Astrocyte of the spinal cord (primary cell): ENCODE measurements around the gene DENND2A.

Experiments used
- DNase-seq: peaks from one replicate; pipeline ENCODE4 v3.0.0; 2011; ENCODE audit warnings: low read depth, low spot score
- H3K4me3 ChIP-seq: 2 replicates; pipeline ENCODE4 v1.5.1; 2011; ENCODE audit warnings: low read depth, mild to moderate bottlenecking, low read length, moderate library complexity
- in situ Hi-C: cut with HindIII; loops from 2 replicates; pipeline ENCODE4 v1.10.0; 2017; ENCODE audit warnings: low sequenced_read_pairs
- TF ChIP-seq, protein P1 (sequence below): IDR thresholded peaks from 2 replicates; pipeline ENCODE4 v1.5.1; 2012; ENCODE audit warnings: low read depth, mild to moderate bottlenecking, low read length, inconsistent platforms

Gene DENND2A

DNA sequence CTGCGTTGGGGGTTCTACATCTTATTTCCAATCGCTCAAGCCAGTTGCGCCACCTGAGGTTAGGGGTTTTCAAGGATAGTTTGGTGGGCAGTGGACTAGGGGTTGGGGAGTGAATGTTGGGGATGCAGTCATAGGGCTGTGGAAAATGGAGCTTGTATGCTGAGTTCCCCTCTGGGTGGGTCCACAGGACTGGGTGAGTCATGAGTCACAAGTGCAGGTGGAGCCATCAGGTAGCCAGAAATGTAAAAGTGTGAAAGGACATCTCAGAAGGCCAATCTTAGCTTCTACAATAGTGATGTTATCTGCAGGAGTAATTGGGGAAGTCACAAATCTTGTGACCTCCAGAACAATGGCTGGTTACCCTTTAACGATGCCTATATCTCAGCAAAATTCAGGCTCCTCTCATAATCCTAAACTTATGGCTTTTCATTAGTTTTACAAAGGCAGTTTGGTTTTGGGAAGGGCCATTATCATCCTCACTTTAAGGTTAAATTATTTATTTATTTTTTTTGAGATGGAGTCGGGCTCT is 143.3 kb downstream of the DENND2A start:
- no peak for DNase-seq
- H3K4me3 ChIP-seq: no peak overlapping the region
- TF ChIP-seq, protein P1, sequence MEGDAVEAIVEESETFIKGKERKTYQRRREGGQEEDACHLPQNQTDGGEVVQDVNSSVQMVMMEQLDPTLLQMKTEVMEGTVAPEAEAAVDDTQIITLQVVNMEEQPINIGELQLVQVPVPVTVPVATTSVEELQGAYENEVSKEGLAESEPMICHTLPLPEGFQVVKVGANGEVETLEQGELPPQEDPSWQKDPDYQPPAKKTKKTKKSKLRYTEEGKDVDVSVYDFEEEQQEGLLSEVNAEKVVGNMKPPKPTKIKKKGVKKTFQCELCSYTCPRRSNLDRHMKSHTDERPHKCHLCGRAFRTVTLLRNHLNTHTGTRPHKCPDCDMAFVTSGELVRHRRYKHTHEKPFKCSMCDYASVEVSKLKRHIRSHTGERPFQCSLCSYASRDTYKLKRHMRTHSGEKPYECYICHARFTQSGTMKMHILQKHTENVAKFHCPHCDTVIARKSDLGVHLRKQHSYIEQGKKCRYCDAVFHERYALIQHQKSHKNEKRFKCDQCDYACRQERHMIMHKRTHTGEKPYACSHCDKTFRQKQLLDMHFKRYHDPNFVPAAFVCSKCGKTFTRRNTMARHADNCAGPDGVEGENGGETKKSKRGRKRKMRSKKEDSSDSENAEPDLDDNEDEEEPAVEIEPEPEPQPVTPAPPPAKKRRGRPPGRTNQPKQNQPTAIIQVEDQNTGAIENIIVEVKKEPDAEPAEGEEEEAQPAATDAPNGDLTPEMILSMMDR: no peak
- in situ Hi-C loops: no loop called here

DNA sequence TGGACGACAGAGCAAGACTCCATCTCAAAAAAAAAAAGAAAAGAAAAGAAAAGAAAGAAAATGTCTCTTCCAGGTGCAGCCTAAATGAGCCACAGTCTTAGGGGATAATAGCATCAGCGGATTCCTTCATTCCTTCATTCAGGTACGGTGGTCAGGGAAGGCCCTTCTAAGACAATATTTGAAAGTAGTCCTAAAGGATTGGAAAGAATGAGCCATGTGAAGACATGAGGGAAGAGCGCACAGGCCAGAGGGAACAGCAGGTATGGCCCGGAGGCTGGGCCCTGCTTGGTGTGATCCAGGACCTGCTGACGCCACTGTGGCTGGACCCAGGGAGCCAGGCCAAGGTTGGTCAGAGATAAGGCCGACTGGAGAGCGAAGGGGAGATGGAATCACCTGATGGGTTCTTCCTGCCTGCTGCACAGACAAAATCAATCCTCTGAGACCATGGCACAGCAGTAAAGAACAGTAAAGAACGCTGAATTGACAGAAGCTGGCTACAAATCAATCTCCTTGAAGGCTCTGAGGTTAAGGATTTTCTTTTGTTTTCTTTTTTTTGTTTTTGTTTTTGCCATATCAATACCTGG is 145.0 kb downstream of the DENND2A start:
- H3K4me3 ChIP-seq: no peak overlapping the region
- TF ChIP-seq, protein P1: no peak
- in situ Hi-C loops: no loop called here
- no peak for DNase-seq

DNA sequence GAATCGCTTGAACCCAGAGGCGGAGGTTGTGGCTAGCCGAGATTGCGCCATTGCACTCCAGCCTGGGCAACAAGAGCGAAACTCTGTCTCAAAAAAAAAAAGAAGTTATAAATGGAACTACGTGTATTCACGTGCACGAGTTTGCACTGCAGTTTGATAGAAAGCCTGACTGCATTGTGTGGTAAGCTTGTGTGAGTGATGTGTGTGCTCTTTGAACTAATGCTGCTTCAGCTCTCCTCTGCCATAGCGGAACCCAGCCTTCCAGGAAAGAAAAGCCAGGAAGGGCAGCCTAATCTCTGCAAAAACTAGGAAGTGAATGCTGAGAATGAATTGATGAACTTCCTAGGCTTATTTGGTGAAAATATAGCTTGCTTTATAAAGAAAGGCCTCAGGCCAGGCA is 145.7 kb downstream of the DENND2A start:
- TF ChIP-seq, protein P1: no peak
- no peak overlapping the region for H3K4me3 ChIP-seq
- no peak for DNase-seq
- in situ Hi-C loops: no loop called here

DNA sequence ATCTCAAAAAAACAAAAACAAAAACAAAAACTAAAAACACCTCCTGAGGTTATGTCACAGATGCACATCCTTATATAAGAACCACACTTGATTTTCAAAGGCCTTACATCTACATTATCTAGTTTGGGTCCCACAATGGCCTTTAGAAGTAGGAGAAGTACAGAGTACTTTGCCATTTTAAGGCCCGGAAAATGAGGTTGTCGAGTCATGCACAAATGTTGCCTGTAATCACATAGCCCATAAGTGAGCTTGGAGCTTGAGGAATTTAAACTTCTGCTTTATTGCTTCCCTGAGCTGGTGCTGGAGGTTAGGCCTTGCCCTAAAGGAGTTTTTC is 151.6 kb downstream of the DENND2A start:
- in situ Hi-C loops: no loop called here
- TF ChIP-seq, protein P1: no peak

DNA sequence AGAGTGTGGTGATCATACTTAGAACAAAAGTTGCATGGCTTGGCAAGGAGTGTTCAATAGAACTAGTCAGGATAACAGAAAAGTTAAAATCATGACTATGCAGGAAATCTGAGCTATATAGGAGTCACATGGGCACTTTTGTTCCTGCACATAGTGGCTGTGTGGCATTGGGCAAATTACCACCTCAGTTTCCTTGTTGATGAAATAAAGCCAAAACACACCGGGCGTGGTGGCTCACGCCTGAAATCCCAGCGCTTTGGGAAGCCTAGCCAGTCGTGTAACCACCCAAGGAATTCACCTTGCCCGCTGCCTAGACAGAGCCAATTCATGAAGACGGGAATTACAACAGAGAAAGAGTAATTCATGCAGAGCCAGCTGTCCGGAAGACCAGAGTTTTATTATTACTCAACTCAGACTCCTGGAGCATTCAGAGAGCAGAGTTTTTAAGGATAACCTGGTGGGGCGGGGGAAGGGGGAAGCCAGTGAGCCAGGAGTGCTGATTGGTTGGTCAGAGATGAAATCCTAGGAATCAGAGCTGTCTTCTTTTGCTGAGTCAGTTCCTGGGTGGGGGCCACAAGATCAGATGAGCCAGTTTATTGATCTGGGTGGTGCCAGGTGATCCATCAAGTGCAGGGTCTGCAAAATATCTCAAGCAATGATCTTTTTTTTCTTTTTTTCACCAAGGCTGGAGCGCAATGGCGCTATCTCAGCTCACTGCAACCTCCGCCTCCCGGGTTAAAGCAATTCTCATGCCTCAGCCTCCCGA is 154.9 kb downstream of the DENND2A start:
- TF ChIP-seq, protein P1: no peak
- no peak for DNase-seq
- in situ Hi-C loops: no loop called here
- H3K4me3 ChIP-seq: no peak overlapping the region

More for the DNA sequence above, 151.6 kb downstream of the DENND2A start:
- no peak for DNase-seq
- H3K4me3 ChIP-seq: no peak overlapping the region

DNA sequence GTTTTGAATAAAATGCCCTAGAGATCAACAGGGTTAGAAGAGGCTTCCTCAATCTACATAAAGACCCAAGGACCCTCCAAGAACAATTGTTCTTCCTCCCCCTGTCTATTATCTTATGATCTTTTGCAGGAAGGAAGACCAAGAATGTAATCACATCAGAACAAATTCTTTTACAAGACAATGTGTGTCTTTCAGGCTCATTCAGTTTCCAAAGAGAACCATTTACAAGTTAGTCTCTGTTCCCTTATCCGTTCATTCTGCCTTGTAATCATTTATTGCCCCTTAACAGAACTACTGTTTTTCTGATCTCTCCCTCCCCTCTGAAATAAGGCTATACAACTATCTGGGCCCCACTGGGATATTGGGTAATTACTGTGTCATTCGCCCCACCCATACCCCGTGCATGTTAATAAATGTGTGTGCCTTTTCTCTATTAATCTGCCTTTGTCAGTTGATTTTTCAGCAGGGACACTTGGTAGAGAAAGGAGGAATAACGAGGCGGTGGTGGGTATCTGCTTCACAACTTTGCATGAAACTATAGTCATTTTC is 155.6 kb downstream of the DENND2A start:
- DNase-seq: no peak
- TF ChIP-seq, protein P1: no peak
- in situ Hi-C loops: no loop called here
- no peak overlapping the region for H3K4me3 ChIP-seq
